Lower leg skin (tissue), 4 donors: Measurements from ENCODE around the gene OR11L1. TPM values are rescaled to one million over a fixed set of nuclear protein-coding genes. Genes with fewer than 3 reads are reported as not detected.

Experiments used
- DNase-seq, 2 donors: peaks; one replicate each; pipeline ENCODE4 v3.0.0-alpha.2; 2019; ENCODE audit warnings: low spot score in 2 of 2
- H3K4me3 ChIP-seq: fragments of 200-600 bp; sonication (generic); 2 replicates; pipeline ENCODE4 v1.5.1; 2017; ENCODE audit warnings: mild to moderate bottlenecking, low read depth; ENCODE audit not compliant: poor library complexity, severe bottlenecking
- CTCF ChIP-seq, 3 donors: fragments of 450-650 bp; IDR thresholded peaks; one replicate each; pipeline ENCODE4 v1.5.1; 2016; ENCODE audit warnings: antibody characterized with exemption in 3 of 3, mild to moderate bottlenecking in 3 of 3, moderate library complexity in 2 of 3
- POLR2A ChIP-seq, 2 donors: fragments of 450-650 bp; IDR thresholded peaks; one replicate each; pipeline ENCODE4 v1.6.1; 2016 to 2017; ENCODE audit warnings: antibody characterized with exemption in 2 of 2, mild to moderate bottlenecking in 1 of 2, moderate library complexity in 1 of 2
- WGBS, 2 donors: methylation state at CpG; one replicate each; pipeline ENCODE4 v1.1.5; 2018; 5-methylcytosine and 5-hydroxymethylcytosine counted together
- intact Hi-C: fragments of 100-400 bp; cut with DNase I; formaldehyde crosslinking; loops from one replicate; pipeline ENCODE4 v1.15.0; 2023; ENCODE audit warnings: low total_unique reads
- total RNA-seq, 4 donors: library from RNA; depleted of rRNA; stranded (reverse); fragments of >200 nt; gene quantifications; one replicate each; pipeline ENCODE4 v1.1.0, GENCODE V29; 2016

Gene OR11L1
- total RNA-seq, 4 donors from 2014 or later = not detected

- H3K4me3 ChIP-seq = no peak overlapping the region
- WGBS, 2 donors = 36 to 41% methylated on average over 2 of the region's 2 CpGs
- DNase-seq = no peak
- intact Hi-C loops = no loop called here
- TF ChIP-seq CTCF (IDR thresholded peaks at IDR 0.05) = no peak
- TF ChIP-seq POLR2A (IDR thresholded peaks at IDR 0.05) = no peak
Measured at GRCh38 chr1:247797518-247797917, 44.2 kb downstream of the OR11L1 start.

Other genes starting within 250 kb of the OR11L1 start
- not detected for gene OR2G3, start 236.3 kb downstream of the OR11L1 start, total RNA-seq
- gene OR13G1, start 162.2 kb downstream of the OR11L1 start, total RNA-seq = not detected
- gene OR6F1, start 125.2 kb downstream of the OR11L1 start, total RNA-seq = not detected
- gene OR14K1, start 103.3 kb downstream of the OR11L1 start, total RNA-seq = not detected
- not detected for gene OR14A2, start 93.8 kb downstream of the OR11L1 start, total RNA-seq
- not detected for gene OR1C1, start 81.3 kb downstream of the OR11L1 start, total RNA-seq
- gene OR14A16, start 17.8 kb downstream of the OR11L1 start, total RNA-seq = not detected
- gene TRIM58, start 15.3 kb upstream of the OR11L1 start, total RNA-seq = 1 to 10 TPM in 2 of 4 donors, under 1 TPM in 2; 0.29 to 8.6 (median 2.0) TPM
- 1 to 10 TPM in 1 of 4 donors, under 1 TPM in 1, not detected in 2; 0.36 to 2.6 TPM for gene OR2W3, start 53.7 kb upstream of the OR11L1 start, total RNA-seq
- gene OR2T8, start 78.4 kb upstream of the OR11L1 start, total RNA-seq = 1 to 10 TPM in 1 of 4 donors, not detected in 3; 4.3 TPM
- gene OR2AJ1, start 83.0 kb upstream of the OR11L1 start, total RNA-seq = not detected
- not detected for gene OR2L8, start 107.0 kb upstream of the OR11L1 start, total RNA-seq
- gene OR2AK2, start 123.3 kb upstream of the OR11L1 start, total RNA-seq = not detected
- not detected for gene OR2L5, start 171.8 kb upstream of the OR11L1 start, total RNA-seq
- gene OR2L2, start 188.2 kb upstream of the OR11L1 start, total RNA-seq = not detected
- under 1 TPM in 1 of 4 donors, not detected in 3; 0.06 TPM for gene OR2L3, start 204.9 kb upstream of the OR11L1 start, total RNA-seq